ENCODE data around the gene ZCCHC17.
"Not testable (repeated sequence)": the region's sequence is repeated elsewhere in the genome, so short reads cannot be mapped to it uniquely, and the experiment has no call there.

Gene ZCCHC17

GRCh38 chr1:31259746-31260145 is 37.1 kb upstream of the ZCCHC17 start:
- Mint-ChIP-seq H3K4me3 (no peak overlapping the region), H3K27me3 (ENCODE audit: low read depth) (no peaks in the 10 kb centered on the region), H3K36me3 (ENCODE audit: low read depth) (peaks cover 51% of the 10 kb centered on the region), H3K27ac (no peak overlapping the region), H3K4me1 (no peaks in the 10 kb centered on the region), H3K9me3 (no peaks in the 10 kb centered on the region)
- TF ChIP-seq CTCF (IDR thresholded peaks at IDR 0.05; ENCODE audit: unreplicated experiment in 3 of 3): no peak

- no peaks in the 10 kb centered on the region for H3K27me3 Mint-ChIP-seq (ENCODE audit: low read depth)
- H3K4me1 Mint-ChIP-seq: no peaks in the 10 kb centered on the region
- TF ChIP-seq CTCF (IDR thresholded peaks at IDR 0.05; ENCODE audit: unreplicated experiment in 3 of 3): no peak
- H3K36me3 Mint-ChIP-seq (ENCODE audit: low read depth): peaks cover 73% of the 10 kb centered on the region
- H3K4me3 Mint-ChIP-seq: no peak overlapping the region
- no peaks in the 10 kb centered on the region for H3K9me3 Mint-ChIP-seq
- H3K27ac Mint-ChIP-seq: no peak overlapping the region
Observed at GRCh38 chr1:31261916-31262315, 34.9 kb upstream of the ZCCHC17 start.

DNA sequence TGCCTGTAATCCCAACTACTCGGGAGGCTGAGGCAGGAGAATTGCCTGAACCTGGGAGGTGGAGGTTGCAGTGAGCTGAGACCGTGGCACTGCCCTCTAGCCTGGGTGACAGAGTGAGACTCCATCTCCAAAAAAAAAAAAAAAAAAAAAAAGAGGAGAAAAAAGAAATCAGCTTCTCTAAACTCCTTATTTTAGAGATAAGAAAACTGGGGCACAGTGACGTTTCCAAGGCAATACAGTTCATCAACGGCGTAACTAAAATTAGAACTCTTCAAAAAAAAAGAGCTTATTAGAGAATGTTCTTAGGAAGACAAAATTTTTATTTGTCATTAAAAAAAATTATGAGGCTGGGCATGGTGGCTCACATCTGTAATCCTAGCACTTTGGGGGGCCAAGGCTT is 34.4 kb upstream of the ZCCHC17 start:
- H3K27me3 Mint-ChIP-seq (ENCODE audit: low read depth); H3K9me3 Mint-ChIP-seq; H3K27ac Mint-ChIP-seq; H3K4me1 Mint-ChIP-seq; H3K4me3 Mint-ChIP-seq: not testable (repeated sequence)
- peaks cover 73% of the 10 kb centered on the region for H3K36me3 Mint-ChIP-seq (ENCODE audit: low read depth)

DNA sequence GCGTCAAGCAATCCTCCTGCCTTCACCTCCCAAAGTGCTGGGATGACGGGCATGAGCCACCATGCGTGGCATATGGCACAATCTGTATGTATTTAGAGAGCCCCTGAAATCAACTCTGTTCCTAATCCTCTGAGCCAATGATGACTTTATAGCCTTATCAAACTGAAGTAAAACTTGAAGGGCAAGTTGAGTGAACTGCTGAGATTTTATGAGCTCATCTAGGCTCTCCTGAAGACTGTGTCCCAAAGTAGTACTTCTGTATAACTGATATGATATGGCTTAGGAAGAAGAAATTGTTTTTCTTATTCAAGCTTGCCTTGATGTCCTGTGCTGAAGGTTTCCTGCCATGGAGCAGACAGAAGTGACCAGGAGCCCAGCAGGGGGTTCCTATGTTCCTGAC is 33.4 kb upstream of the ZCCHC17 start:
- no peak overlapping the region for H3K4me3 Mint-ChIP-seq
- H3K9me3 Mint-ChIP-seq: no peaks in the 10 kb centered on the region
- TF ChIP-seq CTCF (IDR thresholded peaks at IDR 0.05; ENCODE audit: unreplicated experiment in 3 of 3): no peak
- no peaks in the 10 kb centered on the region for H3K27me3 Mint-ChIP-seq (ENCODE audit: low read depth)
- H3K36me3 Mint-ChIP-seq (ENCODE audit: low read depth): peaks cover 71% of the 10 kb centered on the region
- no peak overlapping the region for H3K27ac Mint-ChIP-seq
- no peaks in the 10 kb centered on the region for H3K4me1 Mint-ChIP-seq

DNA sequence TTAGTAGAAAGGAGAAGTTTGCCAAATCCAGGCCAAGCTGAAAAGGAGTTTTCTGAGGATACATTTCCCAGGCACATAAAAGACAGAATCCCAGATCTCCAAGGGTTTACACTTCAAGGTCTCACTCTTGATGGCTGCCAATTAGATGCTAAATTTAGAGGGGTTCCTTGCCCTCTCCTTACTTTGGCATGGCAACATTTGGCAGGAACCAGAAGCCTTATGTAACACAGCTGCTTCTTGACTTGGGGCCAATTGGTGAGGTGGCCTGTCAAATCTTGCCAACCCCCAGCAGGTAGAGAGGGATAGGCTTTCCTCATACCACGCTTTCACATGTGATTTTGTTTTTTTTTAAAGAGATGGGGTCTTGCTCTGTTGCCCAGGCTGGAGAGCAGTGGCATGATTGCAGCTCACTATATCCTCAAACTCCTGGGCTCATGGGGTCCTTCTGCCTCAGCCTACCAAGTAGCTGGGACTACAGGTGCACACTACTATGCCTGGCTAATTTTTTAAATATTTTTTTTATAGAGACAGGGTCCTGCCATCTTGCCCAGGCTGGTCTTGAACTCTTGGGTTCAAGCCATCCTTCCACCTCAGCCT is 31.9 kb upstream of the ZCCHC17 start:
- H3K27me3 Mint-ChIP-seq (ENCODE audit: low read depth): no peaks in the 10 kb centered on the region
- TF ChIP-seq CTCF (IDR thresholded peaks at IDR 0.05; ENCODE audit: unreplicated experiment in 3 of 3): no peak
- H3K36me3 Mint-ChIP-seq (ENCODE audit: low read depth): peaks cover 70% of the 10 kb centered on the region
- no peak overlapping the region for H3K4me3 Mint-ChIP-seq
- H3K9me3 Mint-ChIP-seq: no peaks in the 10 kb centered on the region
- no peaks in the 10 kb centered on the region for H3K4me1 Mint-ChIP-seq
- no peak overlapping the region for H3K27ac Mint-ChIP-seq

DNA sequence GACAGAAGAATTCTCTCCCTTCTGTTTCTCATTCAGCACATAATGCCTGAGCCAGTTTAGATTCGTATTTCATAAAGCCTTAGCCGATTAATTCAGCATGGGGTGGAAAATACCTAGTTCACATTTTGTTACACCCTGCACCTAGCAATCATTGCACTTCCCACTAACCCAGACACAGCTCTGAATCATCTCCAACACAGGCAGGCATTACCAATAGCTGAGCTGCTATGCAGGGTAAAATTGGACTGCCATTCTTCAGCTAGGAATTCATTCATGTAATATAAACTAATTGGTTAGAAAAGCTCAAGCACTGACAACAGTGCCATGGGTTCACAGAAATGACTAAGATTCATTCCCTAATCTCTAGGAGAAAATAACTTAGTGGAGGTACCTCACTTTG is 30.3 kb upstream of the ZCCHC17 start:
- no peak for TF ChIP-seq CTCF (IDR thresholded peaks at IDR 0.05; ENCODE audit: unreplicated experiment in 3 of 3)
- Mint-ChIP-seq H3K4me1 (no peaks in the 10 kb centered on the region), H3K4me3 (no peak overlapping the region), H3K9me3 (no peaks in the 10 kb centered on the region), H3K27ac (no peak overlapping the region), H3K36me3 (ENCODE audit: low read depth) (peaks cover 74% of the 10 kb centered on the region), H3K27me3 (ENCODE audit: low read depth) (no peaks in the 10 kb centered on the region)

Measured in nephron (organoid).